PC-3 (cell line): ENCODE measurements around the gene ADGRL4.

Experiments used
- CTCF ChIP-seq: fragments of 300-600 bp; sonication (generic); conservative IDR thresholded peaks from 2 replicates; pipeline ENCODE4 v1.5.1; 2017; ENCODE audit warnings: antibody characterized with exemption, low read depth, mild to moderate bottlenecking, low read length
- EZH2phosphoT487 ChIP-seq: fragments of 300-600 bp; sonication (generic); IDR thresholded peaks from 2 replicates; pipeline ENCODE4 v1.6.1; 2018; ENCODE audit warnings: mild to moderate bottlenecking, antibody characterized with exemption, low read length, borderline replicate concordance

- TF ChIP-seq CTCF = no peak
- no peak for TF ChIP-seq EZH2phosphoT487
Measured at GRCh38 chr1:79042117-79042516, 35.6 kb upstream of the ADGRL4 start.
